Stimulated activated CD4-positive, alpha-beta T cell treated with anti-CD3 and anti-CD28 coated beads, Interleukin-12 subunit alpha, Interleukin-12 subunit beta, amount 100 ng/mL, for 4 hours (primary cell): Measurements from ENCODE around the gene SOCS7.
A peak's percentile ranks its signal among the peaks of the same experiment; 100 is the strongest.

Experiments
- DNase-seq: peaks from one replicate; pipeline ENCODE4 v3.0.0-alpha.2; 2020

The SOCS7 gene

DNA sequence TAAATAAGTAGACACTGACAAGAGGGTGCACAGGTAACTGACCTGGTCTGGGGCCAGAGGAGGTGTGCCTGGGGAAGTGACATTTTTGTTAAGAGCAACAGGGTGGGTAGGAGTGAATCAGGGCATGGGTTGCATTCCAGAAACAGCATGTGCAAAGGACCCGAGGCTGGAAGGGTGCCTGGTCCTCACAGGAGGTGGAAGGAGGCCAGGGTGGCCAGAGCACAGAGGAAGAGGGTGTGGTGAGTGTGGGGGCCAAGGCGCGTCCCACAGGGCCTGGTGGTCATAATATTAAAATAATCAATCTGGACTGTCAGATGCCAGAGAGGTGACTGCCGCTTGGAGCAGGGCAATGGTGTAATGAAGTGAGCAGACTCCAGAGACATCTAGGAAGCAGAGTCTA, 90.9 kb downstream of the SOCS7 start:
- DNase-seq = no peak

DNA sequence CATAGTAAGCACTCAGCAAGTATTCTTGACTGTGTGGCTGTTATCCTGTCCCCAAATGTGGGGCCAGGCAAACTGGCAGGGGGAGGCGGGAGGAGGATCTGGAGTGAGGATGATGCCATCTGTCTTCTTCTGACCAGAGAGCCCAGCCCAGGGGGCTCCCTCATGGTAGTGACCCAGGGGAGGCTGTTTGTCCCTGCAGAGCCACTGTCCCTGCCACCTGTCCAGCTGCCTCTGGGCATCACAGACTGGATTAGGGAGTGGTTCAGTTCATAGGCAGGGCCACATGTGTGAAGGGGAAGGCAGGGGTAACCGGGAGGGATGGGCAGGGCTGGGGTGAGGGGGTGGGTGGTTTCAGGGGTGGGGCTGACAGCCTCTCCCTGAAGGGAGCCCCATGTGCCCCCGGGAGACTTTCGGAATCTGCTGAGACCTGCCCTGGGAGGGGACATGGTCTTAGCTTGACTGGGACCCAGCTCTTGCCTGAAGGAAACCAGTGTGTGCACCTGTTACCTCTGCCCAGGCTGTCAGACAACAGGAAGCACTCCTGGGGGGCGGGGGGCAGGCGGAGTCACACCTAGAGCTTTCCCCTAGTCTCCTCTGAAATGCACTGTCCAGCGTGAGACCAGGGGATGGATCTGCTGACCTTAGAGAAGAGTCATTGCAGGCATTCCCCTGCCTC, 91.8 kb downstream of the SOCS7 start:
- DNase-seq = no peak

DNA sequence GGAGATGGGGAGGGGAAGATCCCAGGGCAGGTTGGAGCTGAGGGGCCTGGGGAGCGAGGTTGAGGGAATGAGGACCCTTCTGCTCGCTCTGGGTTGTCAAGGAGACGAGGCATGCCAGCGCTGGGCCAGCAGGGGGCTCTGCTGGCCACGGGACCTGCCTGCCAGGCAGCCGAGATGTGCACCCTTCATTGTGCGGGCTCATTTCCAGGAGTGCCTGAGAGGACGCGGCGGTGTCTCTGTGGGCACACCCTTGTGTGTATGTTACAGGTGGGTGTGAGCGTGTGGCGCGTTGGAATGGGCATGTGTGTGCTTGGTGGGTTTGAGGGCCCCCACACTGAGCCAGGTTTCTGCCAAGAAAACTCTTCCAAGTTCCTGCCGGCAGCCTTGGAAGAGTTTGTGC, 92.5 kb downstream of the SOCS7 start:
- DNase-seq = peak; percentile 60

DNA sequence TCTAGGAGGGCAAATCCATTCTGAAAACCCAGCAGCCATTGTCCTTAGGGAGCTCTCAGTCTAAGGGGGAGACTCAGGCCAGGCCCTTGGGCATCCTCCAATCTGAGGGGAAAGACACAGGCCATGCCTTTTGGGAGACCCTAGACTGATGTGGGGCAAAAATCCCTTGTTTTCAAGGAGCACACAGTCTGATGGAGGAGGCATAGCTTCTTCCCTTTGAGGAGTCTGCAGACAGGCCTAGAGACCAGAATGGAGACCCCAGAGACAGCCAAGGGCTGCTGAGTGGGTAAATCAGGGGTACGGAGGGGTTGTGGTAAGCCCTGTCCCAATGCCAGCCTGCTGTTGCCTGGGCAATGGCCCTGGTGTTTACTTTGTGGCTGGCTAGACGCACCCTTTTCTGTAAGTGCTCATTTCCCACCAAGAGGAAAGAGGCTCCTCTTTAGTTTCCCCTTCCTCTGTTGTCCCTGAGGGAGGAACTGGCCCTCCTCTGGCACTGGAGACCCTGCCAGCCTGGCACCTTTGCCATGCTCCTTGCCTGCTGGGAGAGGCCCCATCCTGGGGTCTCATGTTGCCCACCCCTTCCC, 96.0 kb downstream of the SOCS7 start:
- no peak for DNase-seq

DNA sequence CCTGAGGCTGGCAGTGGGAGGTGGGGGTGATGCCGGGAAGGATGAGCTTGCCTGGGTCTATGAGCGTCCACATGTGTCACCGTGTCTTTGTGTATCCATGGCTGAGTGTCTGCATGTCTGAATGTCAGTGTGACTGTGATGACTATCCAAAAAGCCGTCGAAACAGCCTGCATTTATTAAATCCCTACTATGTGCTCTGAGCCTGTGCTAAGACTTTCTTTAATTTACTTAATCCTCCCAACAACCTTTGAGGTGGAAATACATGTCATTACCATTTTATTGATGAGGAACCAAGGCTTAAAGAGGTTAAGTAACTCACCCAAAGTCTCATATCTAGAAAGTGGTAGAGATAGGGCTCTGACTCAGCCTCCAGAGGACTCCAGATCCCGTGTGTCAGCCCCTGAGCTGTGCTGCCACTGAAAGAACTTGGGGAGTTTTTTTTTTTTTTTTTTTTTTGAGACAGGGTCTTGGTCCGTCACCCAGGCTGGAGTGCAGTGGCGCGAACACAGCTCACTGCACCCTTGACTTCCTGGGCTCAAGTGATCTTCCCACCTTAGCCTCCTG, 96.6 kb downstream of the SOCS7 start:
- no peak for DNase-seq

DNA sequence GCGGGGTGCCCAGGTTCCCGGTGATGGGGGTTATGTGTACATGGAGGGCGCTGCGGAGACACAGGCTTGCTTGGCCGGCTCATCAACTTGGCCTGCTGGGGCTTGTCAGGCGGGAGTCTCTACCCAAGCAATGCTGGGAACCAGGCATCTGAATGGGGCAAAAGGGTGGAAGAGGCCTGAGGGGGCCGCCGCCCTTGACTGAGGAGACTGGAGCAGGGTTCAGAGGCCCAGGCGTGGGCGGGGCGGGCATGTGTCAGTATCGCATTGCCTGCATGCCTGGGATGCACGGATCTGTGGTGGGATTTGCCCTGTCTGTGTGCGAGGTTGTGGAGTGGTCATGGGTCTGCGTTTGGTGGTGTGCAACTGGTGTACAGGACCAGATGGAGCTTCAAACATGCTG, 97.7 kb downstream of the SOCS7 start:
- no peak for DNase-seq

DNA sequence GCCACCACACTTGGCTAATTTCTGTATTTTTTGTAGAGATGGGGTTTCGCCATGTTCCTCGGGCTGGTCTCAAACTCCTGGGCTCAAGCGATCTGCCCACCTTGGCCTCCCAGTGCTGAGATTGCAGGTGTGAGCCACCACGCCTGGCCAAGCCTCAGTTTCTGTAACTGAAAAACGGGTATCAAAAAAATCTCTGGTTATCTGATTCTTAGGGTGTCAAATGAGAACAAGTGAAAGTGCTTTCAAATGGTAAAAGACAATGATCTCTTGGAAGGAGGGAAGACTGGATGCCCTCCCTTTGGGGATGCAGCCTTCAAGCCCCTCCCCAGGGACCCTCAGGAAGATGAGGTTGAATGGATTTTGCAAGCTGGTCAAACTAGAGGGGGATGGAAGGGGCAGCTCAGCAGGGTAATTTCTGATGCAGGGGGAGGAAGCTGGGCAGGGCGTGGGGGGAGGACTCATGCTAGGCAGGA, 98.9 kb downstream of the SOCS7 start:
- no peak for DNase-seq

DNA sequence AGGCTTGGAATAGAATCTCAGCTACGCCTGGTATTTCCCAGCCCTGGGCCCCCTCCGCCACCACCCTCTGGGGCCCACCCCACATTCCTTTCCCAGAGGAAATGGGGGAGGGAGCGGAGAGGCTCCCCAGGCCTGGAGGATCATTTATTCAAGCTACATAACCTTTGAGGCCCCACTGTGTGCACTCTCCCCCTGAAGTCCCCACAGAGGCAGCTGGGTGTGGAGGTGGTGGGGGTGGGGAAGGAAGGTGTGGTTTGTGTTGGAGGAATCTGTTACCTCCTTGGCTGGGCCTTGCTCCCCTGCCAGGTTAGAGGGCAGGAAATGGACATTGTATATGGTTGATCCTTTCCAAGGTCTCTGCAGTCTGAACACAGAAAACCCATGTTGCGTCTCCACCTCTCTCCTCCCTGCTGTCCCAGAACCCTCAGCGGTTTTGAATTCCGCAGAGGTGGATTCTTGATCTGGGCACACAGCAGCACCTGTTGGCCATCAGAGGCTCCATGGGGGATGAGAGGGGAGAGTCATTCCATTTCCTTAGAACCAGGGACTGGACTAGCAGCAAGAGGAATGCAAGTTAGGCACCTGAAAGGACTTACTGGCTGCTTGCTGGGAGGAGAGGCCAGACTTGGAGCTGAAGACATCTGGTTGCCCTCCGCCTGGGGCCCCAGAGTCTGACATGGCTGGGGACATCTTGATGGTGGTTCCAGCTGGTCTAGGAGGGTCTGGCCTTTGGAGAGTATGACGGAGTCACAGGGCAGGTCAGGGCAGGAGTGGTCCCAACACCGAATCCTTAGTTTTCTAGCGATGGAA, 99.6 kb downstream of the SOCS7 start:
- no peak for DNase-seq

DNA sequence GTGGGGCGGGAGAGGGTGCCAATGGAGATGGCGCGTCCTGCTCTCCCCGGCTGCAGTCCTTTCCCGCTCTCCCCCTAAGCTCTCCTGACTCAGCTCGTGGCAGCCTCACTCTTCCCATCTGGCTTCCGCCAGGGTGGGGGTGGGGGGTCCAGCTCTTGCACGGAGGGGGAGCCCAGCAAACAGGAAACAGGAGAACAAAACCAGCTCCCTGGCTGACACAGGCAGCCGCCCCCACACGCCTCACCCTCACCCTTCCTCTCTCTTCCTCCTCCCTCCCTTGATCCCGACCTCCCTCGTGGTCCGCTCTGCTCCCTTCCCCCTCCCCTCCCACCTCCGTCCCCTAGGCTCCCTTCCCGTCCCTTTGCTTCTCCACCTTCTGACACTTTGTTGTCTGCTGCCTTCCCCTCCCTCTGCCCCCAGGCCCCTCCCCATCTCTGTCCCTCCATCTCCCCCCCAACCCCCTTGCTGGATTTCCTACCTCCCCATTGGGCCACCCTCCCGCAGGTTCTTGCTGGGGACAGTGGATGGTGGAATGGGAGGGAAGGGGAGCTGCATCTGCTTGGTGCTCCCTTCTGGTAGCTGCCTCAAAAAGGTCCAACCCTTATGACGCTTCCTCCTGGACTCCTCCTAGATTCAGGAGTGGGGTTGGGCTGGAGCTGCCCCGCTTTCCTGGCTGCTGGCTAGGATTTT, 100.3 kb downstream of the SOCS7 start:
- DNase-seq = no peak

DNA sequence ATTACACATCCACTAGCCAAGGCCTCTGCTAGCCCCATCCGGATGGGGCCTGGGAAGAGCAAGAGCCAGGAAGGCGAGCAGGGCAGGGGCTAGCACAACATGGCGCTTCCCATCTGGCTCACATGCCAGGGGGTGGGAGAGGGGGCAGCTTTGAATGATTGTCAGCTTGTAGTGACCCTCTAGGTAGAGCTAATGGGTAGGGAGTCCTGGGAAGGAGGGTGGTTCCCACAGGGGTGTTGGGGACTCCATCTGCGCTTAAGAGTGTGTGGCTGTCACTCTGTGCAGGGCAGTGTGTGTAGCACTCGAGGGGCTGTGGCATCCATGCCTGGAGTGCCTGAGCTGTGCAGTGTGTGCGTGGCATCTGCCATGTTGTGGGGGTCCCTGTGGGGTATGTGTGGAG, 101.1 kb downstream of the SOCS7 start:
- no peak for DNase-seq

DNA sequence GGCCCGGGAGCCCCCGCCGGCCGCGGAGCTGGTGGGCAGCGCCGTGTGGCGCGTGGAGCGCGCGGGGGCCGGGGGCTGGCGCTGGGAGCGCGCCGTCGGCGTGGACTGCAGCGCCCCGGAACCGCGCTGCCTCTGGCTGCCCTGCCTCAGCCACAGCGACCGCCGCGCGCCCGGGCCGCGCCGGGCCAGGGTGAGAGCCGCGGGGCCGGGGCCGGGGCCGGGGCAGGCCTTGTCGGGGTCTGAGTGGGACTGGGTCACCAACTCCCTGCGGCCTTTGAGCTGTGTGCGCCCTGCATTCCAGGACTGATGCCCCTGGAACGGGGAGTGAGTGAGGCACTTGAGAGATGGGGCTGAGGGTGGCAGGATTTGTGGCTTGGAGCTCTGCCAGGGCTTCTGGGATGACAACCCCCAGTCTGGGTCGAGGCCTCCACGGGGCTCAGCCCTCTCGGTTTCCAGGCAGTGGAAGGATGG, 102.3 kb downstream of the SOCS7 start:
- DNase-seq = no peak

DNA sequence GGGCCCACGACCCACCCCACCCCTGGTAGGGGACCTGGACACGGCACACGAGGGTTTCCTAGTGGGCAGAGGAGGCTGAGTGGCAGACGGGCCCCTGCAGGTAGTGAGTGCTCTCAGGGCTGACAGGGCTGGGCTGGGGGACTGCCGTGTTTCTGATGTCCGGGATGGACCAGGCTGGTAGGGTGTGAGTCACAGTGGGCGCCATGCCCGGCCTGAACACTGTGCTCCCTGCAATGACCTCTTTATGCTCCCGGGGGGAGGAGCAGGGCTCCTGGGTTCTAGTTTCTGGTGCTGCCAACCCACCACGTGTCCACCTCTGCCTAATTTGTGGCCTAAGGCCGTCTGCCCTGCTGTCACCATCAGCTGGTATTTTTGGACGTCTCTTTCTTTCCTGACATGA, 102.9 kb downstream of the SOCS7 start:
- DNase-seq = no peak
